Body of pancreas (tissue), 4 donors: Measurements from ENCODE around the gene WLS.

Experiments
- POLR2A ChIP-seq, 3 donors: fragments of 450-650 bp; IDR thresholded peaks; one replicate each; pipeline ENCODE4 v1.6.1; 2016; ENCODE audit warnings: antibody characterized with exemption in 3 of 3, mild to moderate bottlenecking in 2 of 3
- TF ChIP-seq, protein P1 (sequence below), 7 experiments: fragments of 450-650 bp in 4 of 7; fragments of 200-600 bp in 3 of 7; sonication (generic) in 3 of 7; IDR thresholded peaks; one replicate each; pipeline ENCODE4 v1.5.1; 2016 to 2019; ENCODE audit warnings: antibody characterized with exemption in 7 of 7

DNA sequence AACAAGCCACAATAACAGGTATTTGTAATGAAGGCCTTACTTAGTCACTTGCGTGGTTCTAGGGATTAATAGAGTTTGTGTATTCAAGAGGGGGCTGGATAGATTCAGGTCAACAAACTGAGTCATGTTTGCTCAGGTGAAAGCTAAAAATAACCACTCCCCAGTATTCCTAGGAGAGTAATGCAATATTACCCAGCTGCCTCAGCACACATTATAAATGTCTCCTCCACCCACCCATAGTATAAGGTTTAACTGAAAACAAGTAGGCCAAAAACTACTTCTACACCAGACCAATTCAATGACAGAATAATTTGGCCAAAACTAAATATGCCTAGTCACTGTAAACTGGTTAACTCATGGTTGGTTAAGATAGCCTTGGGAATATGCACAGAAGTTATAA lies 34.4 kb downstream of the WLS start:
- TF ChIP-seq, protein P1, sequence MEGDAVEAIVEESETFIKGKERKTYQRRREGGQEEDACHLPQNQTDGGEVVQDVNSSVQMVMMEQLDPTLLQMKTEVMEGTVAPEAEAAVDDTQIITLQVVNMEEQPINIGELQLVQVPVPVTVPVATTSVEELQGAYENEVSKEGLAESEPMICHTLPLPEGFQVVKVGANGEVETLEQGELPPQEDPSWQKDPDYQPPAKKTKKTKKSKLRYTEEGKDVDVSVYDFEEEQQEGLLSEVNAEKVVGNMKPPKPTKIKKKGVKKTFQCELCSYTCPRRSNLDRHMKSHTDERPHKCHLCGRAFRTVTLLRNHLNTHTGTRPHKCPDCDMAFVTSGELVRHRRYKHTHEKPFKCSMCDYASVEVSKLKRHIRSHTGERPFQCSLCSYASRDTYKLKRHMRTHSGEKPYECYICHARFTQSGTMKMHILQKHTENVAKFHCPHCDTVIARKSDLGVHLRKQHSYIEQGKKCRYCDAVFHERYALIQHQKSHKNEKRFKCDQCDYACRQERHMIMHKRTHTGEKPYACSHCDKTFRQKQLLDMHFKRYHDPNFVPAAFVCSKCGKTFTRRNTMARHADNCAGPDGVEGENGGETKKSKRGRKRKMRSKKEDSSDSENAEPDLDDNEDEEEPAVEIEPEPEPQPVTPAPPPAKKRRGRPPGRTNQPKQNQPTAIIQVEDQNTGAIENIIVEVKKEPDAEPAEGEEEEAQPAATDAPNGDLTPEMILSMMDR (IDR thresholded peaks at IDR 0.05), result no peak
- no peak for TF ChIP-seq POLR2A (IDR thresholded peaks at IDR 0.05)
